Measurements from ENCODE around the gene ANO4.

DNA sequence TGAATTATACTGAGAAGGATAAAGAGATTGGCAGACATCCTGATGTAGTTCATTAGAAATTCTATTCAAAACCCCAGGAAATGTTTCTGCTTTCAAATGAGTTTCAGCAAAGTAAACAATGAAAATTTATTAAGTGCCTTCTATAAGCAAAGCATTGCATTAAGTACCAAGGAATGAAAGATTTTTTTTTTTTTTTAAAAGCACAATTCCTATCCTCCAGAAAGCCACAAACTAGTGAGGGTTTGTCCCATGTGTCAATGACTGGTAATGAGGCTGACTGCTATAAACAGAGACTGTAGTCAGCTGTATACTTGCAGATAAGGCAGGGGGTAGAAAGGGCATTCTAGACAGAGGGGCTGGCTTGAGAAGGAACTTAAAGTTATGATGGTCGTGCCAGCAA, 6.7 kb downstream of the ANO4 start:
- TF ChIP-seq, protein P1, sequence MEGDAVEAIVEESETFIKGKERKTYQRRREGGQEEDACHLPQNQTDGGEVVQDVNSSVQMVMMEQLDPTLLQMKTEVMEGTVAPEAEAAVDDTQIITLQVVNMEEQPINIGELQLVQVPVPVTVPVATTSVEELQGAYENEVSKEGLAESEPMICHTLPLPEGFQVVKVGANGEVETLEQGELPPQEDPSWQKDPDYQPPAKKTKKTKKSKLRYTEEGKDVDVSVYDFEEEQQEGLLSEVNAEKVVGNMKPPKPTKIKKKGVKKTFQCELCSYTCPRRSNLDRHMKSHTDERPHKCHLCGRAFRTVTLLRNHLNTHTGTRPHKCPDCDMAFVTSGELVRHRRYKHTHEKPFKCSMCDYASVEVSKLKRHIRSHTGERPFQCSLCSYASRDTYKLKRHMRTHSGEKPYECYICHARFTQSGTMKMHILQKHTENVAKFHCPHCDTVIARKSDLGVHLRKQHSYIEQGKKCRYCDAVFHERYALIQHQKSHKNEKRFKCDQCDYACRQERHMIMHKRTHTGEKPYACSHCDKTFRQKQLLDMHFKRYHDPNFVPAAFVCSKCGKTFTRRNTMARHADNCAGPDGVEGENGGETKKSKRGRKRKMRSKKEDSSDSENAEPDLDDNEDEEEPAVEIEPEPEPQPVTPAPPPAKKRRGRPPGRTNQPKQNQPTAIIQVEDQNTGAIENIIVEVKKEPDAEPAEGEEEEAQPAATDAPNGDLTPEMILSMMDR (IDR thresholded peaks at IDR 0.05): no peak
- TF ChIP-seq POLR2AphosphoS5 (IDR thresholded peaks at IDR 0.05) (no peak), POLR2A (IDR thresholded peaks at IDR 0.05) (no peak), EP300 (IDR thresholded peaks at IDR 0.05) (no peak)

All from stomach (tissue), 4 donors.